ENCODE results near the gene MEAF6.

Gene MEAF6

GRCh38 chr1:37473431-37474045 is 41.0 kb downstream of the MEAF6 start:
- no peak for DNase-seq (ENCODE audit: low read depth in 3 of 3)

GRCh38 chr1:37472994-37473393 is 41.6 kb downstream of the MEAF6 start:
- DNase-seq (ENCODE audit: low read depth in 3 of 3) = no peak

- DNase-seq (ENCODE audit: low read depth in 3 of 3) = no peak
These were observed 42.3 kb downstream of the MEAF6 start for GRCh38 chr1:37472281-37472680.

- DNase-seq (ENCODE audit: low read depth in 3 of 3) = no peak
These were observed 43.0 kb downstream of the MEAF6 start for GRCh38 chr1:37471345-37472231.

- no peak for DNase-seq (ENCODE audit: low read depth in 3 of 3)
These were observed 45.2 kb downstream of the MEAF6 start for GRCh38 chr1:37469386-37469785.

GRCh38 chr1:37468037-37468436 is 46.5 kb downstream of the MEAF6 start:
- DNase-seq (ENCODE audit: low read depth in 3 of 3) = no peak

- no peak for DNase-seq (ENCODE audit: low read depth in 3 of 3)
These were observed 48.7 kb downstream of the MEAF6 start for GRCh38 chr1:37465593-37466517.

- DNase-seq (ENCODE audit: low read depth in 3 of 3) = no peak
These were observed 50.1 kb downstream of the MEAF6 start for GRCh38 chr1:37464443-37464842.

GRCh38 chr1:37461698-37462436 is 52.7 kb downstream of the MEAF6 start:
- no peak for DNase-seq (ENCODE audit: low read depth in 3 of 3)

GRCh38 chr1:37458551-37458950 is 56.0 kb downstream of the MEAF6 start:
- no peak for DNase-seq (ENCODE audit: low read depth in 3 of 3)

GRCh38 chr1:37456614-37457013 is 58.0 kb downstream of the MEAF6 start:
- DNase-seq (ENCODE audit: low read depth in 3 of 3) = no peak

- no peak for DNase-seq (ENCODE audit: low read depth in 3 of 3)
These were observed 59.0 kb downstream of the MEAF6 start for GRCh38 chr1:37455516-37455915.

- DNase-seq (ENCODE audit: low read depth in 3 of 3) = no peak
These were observed 60.9 kb downstream of the MEAF6 start for GRCh38 chr1:37453647-37454046.

GRCh38 chr1:37452416-37452815 is 62.1 kb downstream of the MEAF6 start:
- DNase-seq (ENCODE audit: low read depth in 3 of 3) = no peak

- no peak for DNase-seq (ENCODE audit: low read depth in 3 of 3)
These were observed 64.6 kb downstream of the MEAF6 start for GRCh38 chr1:37449936-37450335.

- DNase-seq (ENCODE audit: low read depth in 3 of 3) = no peak
These were observed 65.7 kb downstream of the MEAF6 start for GRCh38 chr1:37448691-37449417.

- DNase-seq (ENCODE audit: low read depth in 3 of 3) = no peak
These were observed 66.4 kb downstream of the MEAF6 start for GRCh38 chr1:37448185-37448584.

GRCh38 chr1:37446874-37447273 is 67.7 kb downstream of the MEAF6 start:
- DNase-seq (ENCODE audit: low read depth in 3 of 3) = no peak

GRCh38 chr1:37442644-37443043 is 71.9 kb downstream of the MEAF6 start:
- DNase-seq (ENCODE audit: low read depth in 3 of 3) = no peak

Data from stimulated activated CD4-positive, alpha-beta T cell treated with anti-CD3 and anti-CD28 coated beads, TNF-alpha, amount 100 ng/mL, for 48 hours (primary cell).